Epidermal melanocyte (primary cell): ENCODE measurements around the gene SNTB2.
A peak's percentile ranks its signal among the peaks of the same experiment; 100 is the strongest.
"Not testable (repeated sequence)": the region's sequence is repeated elsewhere in the genome, so short reads cannot be mapped to it uniquely, and the experiment has no call there.

Source experiments
- DNase-seq: peaks from one replicate; pipeline ENCODE4 v3.0.0; 2011; ENCODE audit warnings: low spot score; ENCODE audit not compliant: insufficient read length

SNTB2 gene

DNA sequence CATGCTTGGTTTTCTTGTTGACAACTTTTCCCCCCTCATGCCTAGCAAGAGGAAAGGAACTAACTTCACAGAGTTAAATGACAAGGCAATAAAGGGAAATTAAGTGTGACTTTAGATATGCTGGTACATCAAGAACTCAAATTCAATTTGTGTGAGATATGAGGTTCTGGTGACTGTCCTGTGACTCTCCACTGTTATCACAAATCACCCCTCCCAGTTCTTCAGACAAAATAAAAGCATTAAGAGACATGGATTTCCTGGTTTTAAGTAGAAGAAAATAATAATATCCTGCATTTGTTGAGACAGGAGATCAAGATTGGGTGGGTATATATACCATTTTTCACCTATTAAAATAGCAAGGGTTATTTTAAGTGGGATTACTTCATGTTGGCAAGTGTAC lies 46.2 kb downstream of the SNTB2 start:
- DNase-seq = no peak

DNA sequence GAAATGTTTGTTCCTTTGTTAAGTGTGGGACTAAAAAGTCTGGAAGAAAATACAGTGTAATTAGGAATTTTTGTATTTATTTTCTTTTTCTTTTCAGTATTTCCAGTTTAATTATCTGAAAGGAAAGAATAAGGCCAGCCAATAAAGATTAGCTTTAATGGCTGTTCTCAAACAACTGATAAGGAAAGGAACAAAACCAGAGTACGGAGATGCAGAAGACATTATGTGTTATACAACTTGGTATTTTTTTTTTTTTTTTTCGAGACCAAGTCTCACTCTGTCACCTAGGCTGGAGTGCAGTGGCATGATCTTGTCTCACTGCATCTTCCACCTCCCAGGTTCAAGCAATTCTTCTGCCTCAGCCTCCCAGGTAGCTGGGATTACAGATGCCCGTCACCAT lies 47.5 kb downstream of the SNTB2 start:
- no peak for DNase-seq

DNA sequence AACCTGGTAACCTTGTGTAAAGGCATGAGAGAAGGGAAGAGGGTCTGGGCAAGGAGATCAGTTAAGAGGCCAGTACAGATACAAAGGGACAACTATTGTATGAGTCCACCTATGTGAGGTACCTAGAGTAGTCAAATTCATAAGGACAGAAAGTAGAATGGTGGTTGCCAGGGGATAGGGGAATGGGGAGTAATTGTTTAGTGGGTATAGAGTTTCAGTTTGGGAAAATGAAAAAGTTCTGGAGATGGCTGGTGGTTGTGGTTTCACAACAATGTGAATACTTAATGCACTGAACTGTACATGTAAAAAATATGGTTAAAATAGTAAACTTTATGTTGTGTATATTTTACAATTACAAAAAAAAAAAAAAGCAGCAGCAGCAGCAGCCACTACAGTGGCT lies 49.4 kb downstream of the SNTB2 start:
- DNase-seq = no peak

DNA sequence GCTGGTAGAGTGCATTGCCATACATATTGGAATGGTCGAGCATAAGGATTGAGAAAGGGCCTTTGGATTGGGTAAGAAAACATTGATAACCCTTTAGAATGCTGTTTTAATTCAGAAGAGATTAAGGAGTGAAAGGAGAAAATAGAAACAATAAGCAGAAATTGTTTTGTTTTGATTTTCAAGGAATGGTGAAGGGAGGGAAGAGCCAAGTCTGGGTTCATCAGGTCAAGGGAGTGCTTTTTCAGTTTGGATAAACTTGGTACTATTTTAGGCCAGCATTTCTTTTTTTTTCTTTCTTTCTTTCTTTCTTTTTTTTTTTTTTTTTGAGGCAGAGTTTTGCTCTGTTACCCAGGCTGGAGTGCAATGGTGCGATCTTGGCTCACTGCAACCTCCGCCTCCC lies 50.3 kb downstream of the SNTB2 start:
- DNase-seq = no peak

DNA sequence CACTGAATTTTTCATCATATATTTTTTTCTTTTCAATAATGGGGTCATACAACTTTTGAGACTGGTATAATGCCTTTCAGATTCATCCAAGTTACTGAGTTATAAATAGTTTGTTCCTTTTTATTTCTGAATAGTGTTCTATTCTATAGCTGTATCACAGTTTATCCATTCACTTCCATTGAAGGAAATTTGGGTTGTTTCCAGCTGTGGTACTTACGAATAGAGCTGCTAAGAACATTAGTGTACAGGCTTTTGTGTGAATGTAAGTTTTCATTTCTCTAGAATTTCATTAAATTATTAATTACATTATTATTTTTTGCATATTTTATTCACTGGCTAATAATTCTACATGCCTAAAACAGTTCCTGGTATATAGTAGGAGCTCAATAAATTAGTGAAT lies 52.9 kb downstream of the SNTB2 start:
- DNase-seq = peak; percentile 34

DNA sequence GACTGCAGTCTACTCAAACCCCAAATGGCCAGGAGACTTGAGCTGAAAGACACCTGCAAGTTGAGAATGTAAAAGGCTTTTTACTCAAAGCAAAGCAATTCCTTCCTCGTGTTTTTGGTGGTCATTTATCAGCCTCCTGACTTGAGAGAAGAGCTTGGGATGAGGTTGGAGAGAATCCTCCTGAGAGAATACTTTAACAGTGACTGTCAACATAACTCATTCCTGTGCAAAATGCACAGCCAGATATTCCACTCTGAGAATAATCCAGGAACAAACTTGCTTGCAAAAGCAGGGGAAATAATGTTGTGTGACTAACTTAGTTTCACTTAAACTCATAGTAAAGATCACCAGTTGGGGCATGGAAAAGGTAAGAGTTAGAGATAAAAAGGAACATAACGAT lies 53.4 kb downstream of the SNTB2 start:
- no peak for DNase-seq

DNA sequence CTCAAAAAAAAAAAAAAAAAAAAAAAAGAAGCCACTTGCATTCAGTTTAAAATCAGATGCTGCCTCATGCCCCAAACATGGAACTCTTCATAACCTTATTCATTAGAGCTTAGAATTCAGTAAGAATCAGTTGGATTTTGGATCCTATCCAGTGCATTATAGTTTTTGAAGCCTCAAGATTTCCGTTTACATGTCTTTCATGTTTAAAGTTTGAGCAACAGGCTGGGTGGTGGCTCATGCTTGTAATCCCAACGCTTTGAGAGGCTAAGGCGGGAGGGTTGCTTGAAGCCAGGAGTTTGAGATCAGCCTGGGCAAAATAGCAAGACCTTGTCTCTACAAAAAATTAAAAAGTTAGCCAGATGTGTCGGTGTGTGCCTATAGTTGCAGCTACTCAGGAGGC lies 55.0 kb downstream of the SNTB2 start:
- no peak for DNase-seq

DNA sequence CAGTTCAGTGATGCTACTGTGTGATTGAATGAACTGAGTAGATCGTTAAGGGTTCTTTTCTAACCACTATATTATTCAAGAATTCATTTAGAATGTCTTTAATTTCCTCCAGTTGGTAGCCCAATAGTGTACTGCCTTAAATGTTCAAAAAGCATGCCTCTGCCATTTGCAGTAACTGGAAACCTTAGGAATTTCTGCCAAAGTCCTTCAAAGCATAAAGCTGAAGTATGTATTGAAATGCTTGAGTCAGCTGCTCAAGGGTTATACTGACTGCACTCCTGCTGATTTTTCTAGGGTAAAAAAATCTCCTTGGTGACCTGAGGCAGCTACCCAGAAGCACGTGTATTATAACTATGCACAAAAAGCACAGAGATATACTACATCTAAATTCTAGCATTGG lies 56.5 kb downstream of the SNTB2 start:
- DNase-seq = peak; percentile 22

DNA sequence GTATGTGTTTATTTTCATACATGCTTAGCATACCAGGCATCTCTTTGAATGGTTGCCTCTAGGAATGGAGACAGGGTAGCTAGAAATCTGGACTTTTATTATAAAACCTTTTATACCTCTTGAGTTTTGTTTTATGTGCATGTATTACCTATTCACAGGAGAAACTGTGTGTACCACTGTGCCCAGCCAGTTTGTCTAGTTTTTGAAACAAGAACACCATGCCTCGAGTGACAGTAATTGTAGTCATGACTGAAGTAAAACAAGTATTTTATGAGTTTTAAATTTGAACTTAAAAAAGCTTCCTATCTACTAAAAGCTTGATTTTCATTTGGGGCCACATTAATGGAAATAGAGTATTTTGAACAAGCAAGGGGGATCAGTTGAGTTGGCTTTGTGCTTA lies 57.4 kb downstream of the SNTB2 start:
- no peak for DNase-seq

DNA sequence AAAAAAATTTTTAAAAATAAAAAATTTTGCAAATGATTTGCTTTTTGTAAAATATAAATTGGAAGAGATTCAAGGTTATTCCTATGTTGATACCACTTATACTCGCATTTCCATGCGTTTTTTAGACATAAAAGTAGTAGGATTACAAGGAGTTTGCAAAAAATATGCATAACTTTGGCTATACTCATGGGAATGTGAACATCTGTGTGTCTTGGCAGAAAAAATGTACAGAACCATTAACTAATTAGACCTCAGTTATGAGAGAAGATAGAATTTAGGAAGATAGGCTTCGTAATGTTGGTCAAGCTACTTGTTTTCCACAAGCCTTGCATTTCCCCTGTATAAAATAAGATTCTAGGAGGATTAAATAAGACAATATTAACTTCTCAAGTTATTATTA lies 63.1 kb downstream of the SNTB2 start:
- no peak for DNase-seq

DNA sequence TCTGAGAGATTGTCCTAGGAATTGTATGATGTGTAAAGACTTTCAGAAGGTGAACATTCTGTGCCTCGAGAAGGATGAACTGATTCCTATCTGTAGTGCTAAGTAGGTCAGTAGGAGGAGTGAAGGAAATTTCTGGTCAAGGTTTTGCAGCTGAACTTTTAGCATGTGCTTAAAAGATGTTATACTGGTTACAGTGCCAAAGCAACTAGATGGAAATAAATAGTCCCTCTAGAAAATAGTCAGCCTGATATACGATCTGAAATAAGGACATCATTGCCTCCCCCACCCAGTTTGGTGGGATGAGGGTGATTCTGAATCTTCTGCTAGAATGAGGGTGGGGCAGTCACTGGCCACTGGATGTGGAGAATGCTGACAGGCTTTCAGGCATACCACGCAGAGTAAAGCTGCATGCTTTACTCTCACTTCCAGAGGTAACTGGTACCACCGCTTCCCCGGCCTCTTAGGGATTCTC lies 66.9 kb downstream of the SNTB2 start:
- no peak for DNase-seq

DNA sequence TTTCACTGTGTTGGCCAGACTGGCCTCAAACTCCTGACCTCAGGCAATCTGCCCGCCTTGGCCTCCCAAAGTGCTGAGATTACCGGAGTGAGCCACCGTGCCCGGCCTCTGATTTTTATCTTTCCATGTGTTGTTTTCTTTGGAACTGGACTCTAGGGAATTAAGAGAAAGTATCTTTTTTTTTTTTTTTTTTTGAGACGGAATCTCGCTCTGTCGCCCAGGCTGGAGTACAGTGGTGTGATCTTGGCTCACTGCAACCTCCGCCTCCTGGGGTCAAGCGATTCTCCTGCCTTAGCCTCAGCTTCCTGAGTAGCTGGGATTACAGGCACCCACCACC lies 72.4 kb downstream of the SNTB2 start:
- not testable (repeated sequence) for DNase-seq

DNA sequence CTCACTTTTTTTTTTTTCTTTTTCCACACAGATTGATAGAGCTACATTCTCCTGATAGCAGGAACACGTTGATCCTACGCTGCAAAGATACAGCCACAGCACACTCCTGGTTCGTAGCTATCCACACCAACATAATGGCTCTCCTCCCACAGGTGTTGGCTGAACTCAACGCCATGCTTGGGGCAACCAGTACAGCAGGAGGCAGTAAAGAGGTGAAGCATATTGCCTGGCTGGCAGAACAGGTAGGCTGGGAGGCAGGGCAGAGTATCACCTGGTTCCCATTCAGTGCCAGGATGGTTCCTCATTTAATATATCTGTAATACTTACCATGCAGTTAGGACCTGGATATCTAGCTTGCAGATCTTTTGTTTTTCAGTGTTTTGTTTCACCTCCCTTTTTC lies 73.1 kb downstream of the SNTB2 start:
- no peak for DNase-seq

DNA sequence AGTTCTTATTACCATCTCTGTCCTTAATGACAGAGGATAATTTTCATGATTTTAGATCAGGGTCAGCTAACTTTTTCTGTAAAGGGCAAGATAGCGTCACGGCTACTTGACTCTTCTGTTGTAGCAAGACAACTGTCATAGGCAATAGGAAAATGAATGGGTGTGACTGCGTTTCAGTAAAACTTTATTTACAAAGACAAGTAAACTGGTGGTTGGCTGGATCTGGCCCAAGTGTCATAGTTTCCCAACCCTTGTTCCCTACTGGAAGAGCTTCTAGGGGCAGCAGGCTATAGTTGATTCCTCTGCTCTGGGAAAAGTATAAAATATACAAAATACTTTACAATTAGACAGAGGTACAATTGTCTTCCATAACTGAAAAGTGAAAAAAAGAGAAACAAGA lies 73.5 kb downstream of the SNTB2 start:
- no peak for DNase-seq

DNA sequence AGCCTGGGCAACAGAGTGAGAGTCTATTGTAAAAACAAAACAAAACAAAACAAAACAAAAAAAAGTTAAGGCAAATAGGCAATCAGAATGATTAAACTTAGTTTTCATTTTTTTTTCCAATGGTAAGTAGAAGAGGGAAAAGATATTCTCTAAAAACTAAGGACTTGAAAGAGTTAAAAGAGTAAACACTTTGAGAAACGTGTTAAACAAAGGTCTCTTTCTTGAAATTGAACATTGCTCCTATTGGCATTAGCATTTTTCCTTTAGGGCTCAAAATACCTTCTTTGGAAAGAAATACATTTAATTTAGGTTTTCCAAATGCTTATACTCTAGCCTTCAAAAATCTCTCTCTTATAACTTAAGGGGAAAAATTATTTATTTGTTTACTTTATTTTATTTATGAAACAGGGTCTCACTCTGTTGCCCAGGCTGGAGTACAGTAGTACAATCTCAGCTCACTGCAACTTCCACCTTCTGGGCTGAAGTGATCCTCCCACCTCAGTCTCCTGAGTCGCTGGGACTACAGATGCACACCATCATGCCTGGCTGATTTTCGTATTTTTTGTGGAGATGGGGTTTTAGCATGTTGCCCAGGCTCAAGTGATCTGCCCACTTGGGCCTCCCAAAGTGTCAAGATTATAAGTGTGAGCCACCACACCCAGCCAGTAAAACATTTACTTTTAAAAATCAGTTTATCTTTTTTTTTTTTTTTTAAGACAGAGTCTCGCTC lies 79.5 kb downstream of the SNTB2 start:
- DNase-seq = no peak

DNA sequence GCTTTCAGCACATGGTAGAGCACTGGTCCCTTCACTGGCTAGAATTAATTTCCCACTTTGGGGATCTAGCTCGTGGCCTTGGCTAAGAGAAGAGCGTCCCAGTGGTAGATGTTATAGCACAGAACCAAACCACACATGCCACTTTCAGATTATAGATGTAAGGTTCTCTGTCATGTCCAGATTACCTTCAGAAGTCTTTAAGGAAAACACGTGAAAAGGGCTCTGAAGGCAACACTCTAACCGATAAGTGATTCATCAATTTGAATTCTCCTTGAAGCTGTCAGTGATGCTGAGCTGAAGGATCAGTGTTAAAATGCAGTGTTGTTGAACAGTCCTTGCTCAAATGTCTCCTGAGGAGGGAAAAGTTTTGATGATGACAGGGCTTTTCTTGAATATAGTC lies 80.7 kb downstream of the SNTB2 start:
- DNase-seq = no peak

DNA sequence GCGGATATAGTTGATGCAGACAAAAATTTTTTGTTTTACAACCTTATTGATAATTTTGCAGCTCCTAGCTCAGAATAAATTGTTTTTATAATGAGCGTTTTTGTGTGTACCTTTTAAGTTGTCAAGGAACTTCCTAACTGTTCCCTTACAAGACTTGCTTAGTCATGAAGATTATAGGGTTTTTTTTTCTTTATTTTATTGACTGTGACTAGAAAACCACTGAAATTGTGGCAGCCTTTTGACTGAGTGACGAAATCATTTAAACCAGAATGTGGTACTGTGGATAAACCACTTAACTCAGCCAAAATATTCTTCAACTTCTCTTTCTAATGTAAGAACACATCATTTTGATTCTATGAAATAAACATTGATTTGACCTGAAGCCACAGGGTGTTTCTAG lies 83.4 kb downstream of the SNTB2 start:
- no peak for DNase-seq

DNA sequence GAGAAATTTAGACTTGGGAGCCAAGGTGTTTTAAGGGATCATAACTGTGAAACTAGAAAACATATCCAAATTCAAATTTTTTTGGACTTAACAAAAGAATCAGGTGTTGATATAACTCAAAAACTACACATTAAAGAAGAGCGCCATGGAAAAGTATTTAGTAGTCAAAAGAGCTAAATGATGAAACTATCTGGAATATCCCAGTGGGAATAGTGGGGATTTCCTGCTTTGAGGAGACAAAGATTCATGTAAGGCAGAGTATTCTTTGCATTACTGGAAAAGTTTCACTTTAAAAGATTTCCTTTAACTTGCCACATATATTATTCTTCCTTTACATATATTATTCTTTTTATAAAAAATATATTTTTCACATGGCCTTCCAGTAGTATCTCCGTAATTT lies 83.9 kb downstream of the SNTB2 start:
- DNase-seq = no peak

DNA sequence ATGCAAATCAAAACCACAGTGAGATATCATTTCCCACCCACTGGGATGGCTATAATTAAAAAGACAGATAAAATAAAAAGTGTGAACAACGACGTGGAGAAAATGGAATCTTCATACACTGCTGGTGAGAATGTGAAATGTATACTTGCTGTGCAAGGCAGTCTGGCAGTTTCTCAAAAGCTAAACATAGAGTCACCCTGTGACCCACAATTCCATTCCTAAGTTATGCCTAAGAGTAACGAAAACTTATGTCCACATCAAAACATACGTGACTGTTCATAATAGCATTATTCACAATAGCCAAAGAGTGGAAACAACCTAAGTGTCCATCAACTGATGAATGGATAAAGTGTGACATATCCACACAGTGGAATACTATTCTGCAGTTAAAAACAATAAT lies 86.0 kb downstream of the SNTB2 start:
- DNase-seq = no peak

DNA sequence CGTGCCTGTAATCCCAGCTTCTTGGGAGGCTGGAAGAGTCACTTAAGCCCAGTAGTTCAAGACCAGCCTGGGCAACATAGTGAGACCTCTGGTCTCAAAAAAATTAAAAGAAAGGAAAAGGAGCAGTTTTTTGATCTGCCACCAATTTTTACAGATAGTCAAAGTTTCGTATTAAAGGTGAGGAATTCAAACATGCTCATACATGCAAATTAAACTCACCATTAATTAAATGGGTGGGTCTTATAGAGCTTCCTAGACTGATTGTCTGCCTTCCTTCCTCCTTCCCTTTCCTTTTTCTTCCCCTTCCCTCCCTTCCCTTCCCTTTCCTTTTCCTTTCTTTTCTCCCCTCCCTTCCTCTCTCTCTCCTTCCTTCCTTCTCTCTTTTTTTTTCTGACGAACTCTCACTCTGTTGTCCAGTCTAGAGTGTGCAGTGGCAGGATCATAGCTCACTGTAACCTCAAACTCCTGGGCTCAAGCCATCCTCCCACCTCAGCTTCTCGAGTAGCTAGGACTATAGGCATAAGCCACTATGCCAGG lies 87.8 kb downstream of the SNTB2 start:
- DNase-seq = no peak

DNA sequence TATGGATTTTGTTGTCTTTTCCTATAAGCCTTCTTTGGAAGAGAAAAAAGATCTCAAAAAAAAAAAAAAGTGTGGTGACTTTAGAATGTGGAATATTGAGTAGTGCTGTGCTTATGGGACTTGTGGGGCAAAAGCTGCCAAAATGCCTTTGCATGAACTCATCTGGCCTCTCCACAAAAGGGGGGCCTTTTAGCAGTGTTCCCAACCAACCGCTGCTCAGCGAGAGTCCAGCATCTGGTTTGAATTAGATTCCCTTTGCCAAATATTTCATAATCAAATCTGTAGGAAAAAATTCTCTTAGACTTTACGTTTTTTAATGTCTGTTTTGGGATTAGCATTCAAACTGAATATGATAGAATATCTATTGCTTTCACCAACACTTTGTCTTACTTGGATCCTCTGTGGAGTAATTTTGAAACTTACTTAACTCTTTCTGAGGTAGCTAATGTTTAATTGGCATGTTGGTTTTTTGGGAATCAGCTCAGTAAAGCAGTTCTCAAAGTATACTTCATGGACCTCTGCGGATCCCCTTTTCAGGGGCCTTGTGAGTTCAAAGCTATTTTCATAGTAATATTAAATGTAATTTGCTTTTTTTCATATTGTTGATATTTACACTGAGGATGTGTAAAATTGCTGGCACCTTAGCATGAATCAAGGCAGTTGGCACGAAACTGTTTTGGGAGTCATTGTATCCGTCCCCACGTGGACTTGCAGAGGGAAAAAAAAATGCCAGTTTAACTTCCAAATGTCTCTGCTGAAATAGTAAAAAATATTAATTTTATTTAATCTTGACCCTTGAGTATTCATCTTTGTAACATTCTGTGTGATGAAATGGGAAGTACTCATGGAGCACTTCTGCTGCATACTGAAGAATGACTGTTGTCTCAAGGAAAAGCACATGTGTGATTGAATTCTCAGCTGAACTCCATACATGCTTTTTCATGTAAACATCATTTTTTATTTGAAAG lies 89.5 kb downstream of the SNTB2 start:
- DNase-seq = peak; percentile 82

DNA sequence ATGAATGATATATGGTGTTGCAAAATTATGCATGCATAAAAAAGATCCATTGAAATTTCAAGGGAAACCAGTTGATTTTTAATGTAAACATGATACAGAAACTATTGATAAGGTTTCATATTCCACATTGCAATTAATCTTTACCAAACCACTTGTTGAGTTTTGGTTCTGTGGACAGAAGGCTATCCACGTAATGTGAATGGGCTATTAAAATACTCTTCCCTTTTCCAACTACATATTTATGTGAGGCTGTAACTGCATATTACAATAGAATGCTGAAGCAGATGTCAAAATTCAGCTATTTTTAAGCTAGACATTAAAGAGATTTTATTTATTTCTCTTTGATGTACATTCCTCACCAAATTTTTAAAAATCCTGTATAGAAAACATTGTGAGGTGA lies 90.4 kb downstream of the SNTB2 start:
- DNase-seq = no peak

DNA sequence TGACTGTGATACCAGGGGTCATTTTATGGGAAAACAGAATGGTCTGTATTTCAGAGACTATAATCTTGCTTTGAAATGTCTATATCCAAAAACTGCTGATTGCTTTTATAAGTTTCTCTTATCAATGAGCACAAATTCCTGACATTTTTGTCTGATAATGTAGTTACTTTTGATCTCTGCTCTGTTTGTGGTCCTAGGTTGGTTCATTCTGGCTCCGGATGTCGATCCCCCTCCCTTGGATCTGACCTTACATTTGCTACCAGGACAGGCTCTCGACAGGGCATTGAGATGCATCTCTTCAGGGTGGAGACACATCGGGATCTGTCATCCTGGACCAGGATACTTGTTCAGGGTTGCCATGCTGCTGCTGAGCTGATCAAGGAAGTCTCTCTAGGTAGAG lies 96.9 kb downstream of the SNTB2 start:
- DNase-seq = no peak
